DMS79 treated with DMSO at 0.1 percent for 48 hours (cell line): ENCODE results near the gene ERBB4.
"Not testable (repeated sequence)": the region's sequence is repeated elsewhere in the genome, so short reads cannot be mapped to it uniquely, and the experiment has no call there.

Source experiments
- DNase-seq: peaks from one replicate; lab custom pipeline; 2025; lab: John Stamatoyannopoulos, UW

The ERBB4 gene

DNA sequence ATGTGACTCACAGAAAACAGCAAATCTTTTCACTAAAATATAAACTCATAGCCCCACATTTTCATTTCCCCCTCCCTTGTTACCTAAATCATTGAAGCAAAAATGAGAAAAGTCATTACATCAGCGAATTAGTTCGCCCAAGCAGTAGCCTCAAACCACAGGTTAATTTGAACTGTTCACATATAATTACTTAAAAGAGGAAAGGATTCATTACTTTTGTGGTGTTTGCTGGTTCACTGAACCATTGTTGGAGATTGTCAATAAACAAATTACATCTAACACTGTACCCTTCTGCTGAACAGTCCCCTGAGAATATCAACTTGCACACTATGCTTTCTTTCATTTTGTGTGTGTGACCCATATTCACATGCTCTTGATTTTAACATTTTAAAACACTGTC, 238.7 kb downstream of the ERBB4 start:
- DNase-seq: peak; percentile 28

DNA sequence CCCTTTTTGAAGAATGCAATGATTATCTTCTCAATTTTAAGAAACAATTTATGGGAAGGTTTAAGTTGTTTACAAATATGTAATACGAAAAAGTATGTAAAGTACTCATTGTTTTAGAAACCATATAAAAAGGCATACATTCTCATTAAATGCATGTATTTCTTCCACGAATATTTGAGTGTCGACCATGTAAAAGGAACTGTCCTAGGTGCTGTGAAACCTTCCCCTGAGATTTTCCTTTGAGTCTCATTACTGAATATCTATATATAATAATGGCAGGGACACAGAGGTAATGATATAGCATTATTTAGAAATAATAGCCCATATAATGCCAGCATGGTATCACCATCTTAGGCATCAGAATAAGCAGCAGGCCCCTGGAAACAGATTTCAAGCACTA, 239.3 kb downstream of the ERBB4 start:
- no peak for DNase-seq

DNA sequence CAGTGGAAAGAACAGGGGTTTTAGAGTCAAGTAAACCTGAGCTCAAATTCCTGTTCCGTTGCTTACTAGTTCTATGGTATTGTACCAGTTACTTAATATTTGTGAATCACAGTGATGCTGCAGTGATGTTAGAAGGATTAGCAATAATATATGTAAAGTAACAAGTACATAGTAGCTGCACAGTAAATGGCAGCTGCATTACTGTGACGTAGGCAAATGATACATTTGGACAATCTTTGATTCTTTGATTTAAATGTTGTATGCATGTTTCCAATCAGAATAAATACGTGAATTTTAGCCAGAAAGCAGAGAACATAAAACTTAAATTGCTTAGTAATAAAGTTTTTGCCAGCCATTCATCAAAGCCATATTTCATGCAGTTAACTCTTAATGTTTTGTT, 243.0 kb downstream of the ERBB4 start:
- DNase-seq: no peak

DNA sequence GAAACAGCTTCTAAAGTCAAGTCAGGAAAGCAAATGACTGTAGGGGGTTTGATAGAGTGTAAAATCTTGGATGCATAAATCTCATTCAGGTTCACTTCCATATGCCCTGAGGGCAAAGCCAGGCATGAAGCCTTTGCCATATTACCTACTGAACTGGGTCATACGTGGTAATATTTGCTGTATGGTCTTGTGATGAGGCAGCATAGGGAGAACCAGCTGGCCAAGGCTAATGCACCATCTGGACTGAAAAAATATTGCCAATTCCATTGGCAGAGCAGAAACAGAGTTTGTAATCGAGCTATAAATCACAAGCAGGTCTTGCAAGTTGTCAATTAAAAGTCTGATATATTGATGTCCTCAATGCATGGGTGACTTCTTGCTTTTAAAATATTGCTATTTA, 243.8 kb downstream of the ERBB4 start:
- no peak for DNase-seq

DNA sequence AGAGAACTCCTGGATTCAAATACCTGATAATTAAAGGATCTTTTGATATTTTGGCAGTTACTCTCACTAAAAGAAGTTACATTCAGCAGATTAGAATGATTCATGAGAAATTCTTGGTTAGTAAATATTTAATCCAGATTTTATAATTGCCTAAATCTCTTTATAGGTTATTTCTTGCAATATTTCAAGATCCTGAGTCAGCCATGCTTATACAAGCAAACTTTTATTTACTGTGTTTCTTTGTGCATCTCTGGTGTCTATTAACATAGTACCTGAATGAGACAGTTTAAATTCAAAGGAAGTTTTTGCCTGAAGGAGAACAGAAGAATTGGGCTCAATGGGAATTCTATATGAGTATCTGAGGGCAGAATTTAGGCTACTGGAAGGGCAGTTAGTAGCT, 249.3 kb downstream of the ERBB4 start:
- DNase-seq: no peak

DNA sequence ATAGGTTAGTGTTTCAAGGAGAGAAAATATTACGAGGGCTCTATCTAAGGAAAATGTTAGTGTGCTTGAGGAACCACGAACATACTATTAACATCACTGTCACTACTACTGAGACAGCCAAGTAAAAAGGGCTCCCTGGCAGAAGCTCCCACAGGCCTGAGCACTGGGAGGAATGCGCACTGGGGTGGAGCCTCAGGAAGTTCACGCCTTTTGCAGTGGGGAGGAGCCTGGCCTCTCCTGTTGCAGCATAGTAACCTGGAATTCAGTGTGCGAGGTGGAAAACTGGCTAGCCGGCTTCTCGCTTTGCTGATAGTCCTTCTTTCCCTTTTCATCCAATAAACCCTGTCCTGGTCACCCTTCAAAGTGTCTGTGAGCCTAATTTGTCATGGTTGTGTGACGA, 250.3 kb downstream of the ERBB4 start:
- DNase-seq: no peak

DNA sequence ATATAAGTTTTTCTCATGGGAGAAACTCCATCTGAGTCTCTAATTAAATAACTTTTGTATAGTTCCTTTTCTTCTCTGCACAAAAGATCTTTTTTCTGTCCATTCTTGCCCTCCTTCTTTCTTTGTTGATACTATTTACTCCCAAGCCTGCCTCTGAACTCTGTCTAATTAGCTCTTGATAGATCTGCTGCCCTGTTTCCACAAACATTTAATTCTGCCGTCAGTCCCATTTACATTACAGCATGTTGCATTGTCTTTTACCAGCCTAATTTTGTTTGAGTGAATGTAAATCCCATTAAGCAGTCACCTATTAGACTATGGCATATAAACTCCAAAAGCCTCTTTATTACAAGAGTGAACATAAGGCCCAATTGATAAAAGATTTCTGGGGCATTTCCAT, 254.4 kb downstream of the ERBB4 start:
- no peak for DNase-seq

DNA sequence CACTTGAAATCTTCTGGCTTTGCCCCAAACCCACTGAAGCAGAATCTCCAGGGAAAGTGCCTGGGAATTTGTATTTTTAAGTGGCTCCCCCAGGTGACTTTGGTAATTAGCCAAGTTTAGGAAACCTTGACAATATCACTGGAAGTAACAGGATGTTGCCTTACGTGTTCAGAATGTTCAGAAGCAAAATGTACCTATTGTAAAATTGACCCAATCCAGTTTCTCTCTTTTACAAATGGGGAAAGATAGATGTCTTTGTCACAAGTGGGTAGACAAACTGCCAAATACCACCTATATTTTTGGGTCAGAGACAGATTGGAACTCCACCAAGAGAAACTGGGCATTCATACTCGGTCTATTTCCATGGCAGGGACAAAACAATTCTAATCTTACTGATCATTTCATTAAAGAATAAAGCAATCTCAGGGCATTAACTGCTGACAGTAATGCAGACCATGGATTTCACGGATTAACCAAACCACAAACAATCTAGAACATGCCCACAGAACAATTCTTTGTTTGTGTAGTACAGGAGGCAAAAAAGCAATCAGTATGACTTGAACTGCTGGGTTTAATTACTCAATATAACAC, 255.8 kb downstream of the ERBB4 start:
- DNase-seq: peak; percentile 92

DNA sequence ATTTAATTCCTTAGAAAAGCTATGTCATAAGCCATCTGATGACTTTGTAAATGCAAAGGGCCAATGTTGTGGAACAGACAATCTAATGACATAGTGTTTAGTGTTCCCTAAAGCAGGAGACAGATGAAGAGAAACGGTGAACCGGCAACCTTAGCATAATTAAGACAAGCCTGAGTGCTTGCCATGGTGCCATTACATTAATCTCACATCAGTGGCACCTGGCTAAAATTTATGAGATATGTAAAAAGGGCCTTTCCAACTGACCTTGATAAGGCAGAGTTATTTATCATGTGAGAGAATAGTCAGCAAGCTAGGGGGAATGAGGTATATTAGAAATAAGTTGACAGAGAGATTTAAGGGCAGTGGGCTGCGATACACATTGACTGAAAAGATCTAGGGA, 261.8 kb downstream of the ERBB4 start:
- no peak for DNase-seq

DNA sequence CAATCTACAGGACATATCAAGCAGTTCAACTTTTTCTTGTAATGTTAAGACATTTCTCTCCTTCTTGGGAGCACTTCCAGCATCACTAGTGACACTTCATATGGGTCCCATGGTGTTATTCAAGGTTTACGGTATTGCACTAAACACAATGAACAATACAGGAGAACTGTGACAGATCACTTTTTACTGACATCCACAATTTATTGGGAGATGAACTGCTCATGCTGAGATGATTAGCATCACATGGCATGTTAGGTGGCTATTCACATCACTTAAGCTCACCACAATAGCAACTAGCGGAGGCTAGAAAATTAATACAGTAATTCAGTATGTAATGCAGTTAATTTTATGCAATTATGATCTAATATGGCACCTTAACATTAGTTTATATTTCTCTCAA, 264.4 kb downstream of the ERBB4 start:
- DNase-seq: no peak

DNA sequence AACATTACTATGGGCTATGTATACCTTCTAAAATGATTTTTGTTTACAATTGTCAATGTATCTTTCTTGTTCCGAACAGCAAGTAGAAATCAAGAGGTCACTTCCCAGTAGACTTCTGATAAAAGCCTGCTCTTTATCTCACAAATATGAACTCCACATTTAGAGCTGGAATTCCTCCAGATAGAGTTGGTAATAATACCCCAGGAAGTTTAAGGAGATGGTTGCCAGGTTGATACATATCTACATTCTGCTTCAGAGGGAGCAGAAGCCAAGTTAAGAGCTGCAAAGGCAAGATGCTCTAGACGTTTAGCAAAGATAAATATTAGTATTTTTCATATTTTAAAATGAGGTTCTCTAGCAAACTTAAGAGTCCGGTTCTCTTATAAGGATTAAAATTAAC, 267.0 kb downstream of the ERBB4 start:
- DNase-seq: no peak

DNA sequence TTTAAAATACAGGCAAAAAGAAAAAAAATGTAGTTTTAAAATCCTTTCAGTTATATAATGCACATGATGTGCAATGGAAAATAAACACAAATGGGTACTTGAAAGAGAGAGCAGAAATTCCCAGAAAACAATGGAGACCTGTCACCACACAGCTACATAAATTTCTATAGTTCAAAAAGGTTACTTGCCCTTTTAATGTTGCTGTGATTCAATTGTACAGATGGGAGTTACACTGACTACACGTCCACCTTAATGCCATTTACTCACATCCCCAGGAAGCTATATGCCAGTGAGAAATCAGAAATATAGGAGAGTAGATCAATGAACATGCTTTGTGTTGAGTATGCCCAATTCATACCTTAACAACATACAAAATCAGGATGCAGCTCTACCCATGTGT, 269.6 kb downstream of the ERBB4 start:
- no peak for DNase-seq

DNA sequence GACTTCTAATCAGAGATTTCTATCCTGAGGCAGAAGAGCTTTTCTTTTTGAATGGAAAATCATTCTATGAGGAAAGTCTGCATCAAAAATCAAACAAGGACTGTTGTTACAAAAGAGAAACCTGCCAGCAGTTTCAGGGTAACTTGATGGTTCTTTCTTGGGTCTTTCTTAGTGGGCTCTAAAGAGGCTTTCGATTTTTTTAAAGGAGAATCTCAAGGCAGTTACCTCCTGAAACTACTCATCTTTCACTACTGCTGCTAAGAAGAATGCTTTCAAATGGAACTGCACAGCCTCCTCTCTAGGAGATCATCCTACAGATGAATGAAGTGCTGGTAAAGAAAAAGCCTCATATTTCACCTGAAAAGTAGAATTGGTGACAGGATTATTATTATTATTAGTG, 272.3 kb downstream of the ERBB4 start:
- DNase-seq: no peak

DNA sequence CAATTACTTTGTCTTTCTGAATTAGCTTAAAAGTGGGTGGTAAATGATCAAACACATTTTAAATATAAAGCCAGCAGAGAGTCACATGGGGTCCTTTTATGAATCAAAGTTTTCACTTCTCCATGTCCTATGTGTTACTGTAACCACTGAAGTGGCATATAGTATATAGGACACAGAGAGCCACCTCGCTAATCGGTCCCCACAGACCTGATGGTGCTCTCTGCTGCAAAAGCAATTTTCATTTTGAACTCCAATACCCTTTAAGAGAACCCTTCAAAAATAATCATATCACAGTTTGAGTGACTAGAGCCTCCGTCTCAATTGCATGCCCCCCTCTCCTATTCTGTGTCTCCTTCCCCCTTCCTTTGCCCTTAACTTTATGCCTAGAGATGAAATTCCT, 272.8 kb downstream of the ERBB4 start:
- no peak for DNase-seq

DNA sequence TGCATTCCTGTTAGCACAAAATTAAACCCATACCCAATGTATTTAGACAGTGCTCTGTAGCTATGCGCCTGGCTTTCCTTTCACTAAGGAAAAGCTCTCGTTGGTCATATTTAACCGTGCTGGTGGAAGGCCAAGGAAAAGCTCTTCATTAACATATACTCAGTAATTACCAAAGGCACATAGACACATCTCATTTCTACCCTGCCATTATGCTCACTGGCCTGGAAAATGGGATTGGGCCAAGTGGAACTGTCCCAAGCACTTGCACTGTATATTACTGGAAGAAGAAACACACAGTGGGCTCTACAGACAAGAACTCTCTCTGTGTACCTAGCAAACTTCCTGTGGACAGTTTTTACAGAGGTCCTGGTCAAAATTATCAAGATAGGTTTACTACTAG, 274.4 kb downstream of the ERBB4 start:
- no peak for DNase-seq

DNA sequence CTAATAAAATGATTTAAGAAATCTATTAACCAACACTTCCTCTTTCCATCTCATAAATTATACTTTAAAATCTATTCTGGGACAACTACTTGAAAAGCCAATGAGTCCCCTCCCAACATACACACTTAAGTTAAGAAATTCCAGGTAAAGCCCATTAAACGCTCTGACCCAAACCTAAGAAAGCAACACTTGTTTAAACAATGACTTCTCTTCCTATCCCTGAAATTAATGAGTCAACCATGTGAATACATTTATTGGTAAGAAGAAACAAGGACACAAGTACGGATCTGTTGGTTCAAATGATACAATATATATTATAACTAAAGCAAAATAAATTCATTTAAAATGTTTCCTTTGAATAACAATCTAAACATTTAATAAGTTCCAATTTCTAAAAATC, 279.4 kb downstream of the ERBB4 start:
- no peak for DNase-seq

DNA sequence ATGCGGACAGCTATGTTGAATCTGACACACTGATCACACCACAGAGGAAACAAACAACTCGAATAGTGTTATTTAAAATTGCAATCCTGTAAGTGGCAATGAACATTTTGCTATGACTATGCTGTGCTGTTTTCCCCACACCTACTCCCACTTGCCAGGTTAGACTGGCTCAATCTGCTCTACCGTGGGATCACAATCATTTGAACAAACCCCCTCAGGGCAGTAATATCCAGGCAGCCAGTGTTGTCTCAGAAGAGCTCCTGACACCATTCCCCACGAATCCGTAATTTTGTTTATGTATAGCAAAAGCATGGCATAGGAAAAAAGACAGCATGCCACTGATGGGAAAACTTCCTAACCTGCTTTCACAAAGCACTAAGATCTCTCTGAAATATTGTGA, 284.3 kb downstream of the ERBB4 start:
- no peak for DNase-seq

DNA sequence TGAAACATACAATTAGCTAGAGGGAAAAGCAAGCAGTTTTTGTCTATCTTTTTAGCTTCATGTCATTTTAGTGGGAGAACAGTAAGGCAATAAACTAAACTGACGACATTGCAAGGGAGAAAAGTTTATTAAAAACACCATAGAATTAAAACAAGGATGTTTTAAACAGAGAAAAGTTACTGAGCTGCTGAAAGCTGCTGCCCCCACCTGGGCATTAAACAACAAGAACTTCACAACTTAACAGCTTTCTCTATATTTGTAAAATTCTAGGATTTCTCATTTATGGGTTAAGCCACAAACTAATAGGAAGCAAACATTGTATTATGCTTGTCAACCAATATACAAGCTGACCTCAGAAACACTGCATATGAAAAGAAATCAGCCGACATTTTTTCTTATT, 289.2 kb downstream of the ERBB4 start:
- no peak for DNase-seq

DNA sequence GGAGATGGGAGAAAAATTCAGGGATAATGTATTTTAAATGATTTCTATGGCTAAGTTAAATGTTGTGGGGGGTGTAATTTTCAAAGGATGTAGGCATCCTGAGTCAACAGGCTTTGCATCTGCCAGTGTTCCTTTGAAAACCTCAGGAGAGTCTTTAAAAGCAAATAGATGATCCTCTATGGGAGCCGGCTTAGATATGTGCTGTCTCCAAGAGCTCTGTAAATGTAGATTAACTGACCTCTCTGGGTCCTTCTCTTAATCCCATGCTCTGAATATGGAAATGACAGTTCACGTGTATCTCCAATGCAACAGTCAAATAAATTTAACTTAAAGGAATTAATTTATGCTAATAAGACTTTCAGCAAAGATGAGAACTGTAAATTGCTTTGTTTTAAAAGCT, 292.7 kb downstream of the ERBB4 start:
- DNase-seq: no peak

DNA sequence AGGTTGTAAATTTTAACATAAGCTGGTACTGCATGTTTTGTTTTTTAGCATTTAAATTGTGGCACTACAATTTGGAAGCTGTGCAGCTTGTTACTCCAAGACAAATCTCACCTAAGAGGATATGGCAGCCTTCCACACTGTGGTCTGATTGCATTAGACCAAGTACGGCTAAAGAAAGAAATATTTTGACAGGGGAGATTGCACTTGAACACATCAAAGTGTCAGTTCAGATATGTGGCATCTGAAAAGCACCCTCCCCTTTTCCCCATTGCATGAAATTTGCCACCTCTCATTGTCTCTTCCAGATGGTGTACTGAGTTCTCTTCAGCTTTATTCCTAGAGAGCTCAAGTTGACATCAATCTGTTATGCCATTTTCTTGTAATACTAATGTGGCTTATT, 295.9 kb downstream of the ERBB4 start:
- no peak for DNase-seq

DNA sequence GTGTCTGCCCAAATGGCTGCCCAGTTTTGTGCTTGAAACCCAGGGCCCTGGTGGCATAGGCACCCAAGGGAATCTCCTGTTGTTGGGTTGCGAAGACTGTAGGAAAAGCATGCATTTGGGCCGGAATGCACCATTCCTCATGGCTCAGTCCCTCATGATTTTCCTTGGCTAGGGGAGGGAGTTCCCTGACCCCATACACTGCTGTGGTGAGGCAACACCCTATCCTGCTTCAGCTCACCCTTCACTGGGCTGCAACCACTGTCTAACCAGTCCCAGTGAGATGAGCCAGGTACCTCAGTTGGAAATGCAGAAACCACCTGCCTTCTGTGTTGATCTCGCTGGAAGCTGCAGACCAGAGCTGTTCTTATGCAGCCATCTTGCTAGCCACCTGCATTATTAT, 300.4 kb downstream of the ERBB4 start:
- not testable (repeated sequence) for DNase-seq

DNA sequence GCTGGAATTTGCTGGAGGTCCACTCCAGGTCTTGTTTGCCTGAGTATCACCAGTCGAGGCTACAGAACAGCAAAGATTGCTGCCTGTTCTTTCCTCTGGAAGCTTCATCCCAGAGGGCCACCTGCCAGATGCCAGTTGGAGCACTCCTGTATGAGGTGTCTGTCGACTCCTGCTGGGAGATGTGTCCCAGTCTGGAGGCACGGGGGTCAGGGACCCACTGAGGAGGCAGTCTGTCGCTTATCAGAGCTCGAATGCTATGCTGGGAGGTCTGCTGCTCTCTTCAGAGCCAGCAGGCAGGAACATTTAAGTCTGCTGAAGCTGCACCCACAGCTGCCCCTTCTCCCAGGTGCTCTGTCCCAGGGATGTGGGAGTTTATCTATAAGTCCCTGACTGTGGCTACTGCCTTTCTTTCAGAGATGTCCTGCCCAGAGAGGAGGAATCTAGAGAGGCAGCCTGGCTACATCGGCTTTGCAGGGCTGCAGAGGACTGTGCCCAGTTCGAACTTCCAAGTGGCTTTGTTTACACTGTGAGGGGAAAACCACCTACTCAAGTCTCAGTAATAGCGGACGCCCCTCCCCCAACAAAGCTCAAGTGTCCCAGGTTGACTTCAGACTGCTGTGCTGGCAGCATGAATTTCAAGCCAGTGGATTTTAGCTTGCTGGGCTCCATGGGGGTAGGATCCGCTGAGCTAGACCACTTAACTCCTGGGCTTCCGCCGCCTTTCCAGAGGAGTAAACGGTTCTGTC, 301.1 kb downstream of the ERBB4 start:
- no peak for DNase-seq

DNA sequence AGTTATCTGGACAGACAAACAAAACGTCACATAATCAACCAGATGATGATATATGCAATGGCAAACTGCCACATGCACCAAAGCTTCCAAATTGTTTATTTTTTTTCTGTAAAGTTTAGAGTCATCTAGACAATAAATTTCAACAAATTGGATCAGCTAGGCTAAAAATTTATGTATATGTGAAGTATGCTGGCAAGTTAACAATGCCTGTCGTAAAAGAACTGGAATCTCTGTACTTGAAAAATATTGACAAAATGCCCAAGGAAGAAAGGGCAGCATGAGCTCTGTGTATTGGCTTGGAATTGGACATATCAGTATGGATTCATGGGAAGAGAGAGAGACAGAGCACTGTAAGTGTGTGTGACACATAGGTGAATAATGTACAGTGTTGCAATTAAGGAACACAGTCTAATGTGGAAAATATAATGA, 309.8 kb downstream of the ERBB4 start:
- DNase-seq: no peak

DNA sequence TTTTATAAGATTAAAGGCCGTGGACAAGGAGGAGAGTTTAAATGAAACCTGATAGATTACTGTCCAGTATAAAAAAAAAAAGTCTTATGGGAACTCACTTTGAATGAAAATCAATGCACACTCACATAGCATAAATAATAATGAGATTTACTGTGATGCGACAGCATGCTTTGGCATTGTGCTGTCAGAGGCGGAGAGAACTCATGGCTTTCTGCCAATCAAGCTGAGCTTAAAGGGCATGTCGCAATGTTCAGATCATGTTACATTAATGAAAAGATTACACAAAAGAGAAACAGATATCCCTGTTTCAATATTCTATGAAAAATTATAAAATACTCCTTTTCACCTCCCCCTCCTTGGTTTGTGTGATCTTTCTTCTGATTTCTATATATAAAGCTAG, 310.8 kb downstream of the ERBB4 start:
- DNase-seq: peak; percentile 51
